Mesodermal cell (in vitro differentiated cells): ENCODE measurements around the gene AP5S1.

ENCODE experiments used
- H3K27ac ChIP-seq: 2 replicates; pipeline ENCODE4 v1.7.0; 2013; ENCODE audit warnings: mild to moderate bottlenecking, low read depth, low read length, moderate library complexity; ENCODE audit not compliant: severe bottlenecking
- H3K36me3 ChIP-seq: 2 replicates; pipeline ENCODE4 v1.7.1; 2013; ENCODE audit warnings: mild to moderate bottlenecking, low read length, moderate library complexity; ENCODE audit not compliant: control insufficient read depth, insufficient read depth
- H3K4me1 ChIP-seq: one replicate; pipeline ENCODE4 v1.7.1; 2013; ENCODE audit warnings: mild to moderate bottlenecking, low read length; ENCODE audit not compliant: insufficient read depth, control insufficient read depth, poor library complexity, severe bottlenecking
- H3K4me3 ChIP-seq: 2 replicates; pipeline ENCODE4 v1.7.0; 2013; ENCODE audit warnings: low read length, control low read depth, mild to moderate bottlenecking; ENCODE audit not compliant: insufficient read depth, poor library complexity, severe bottlenecking; ENCODE audit errors: extremely low read depth
- H3K9me3 ChIP-seq: 2 replicates; pipeline ENCODE4 v1.7.1; 2013; ENCODE audit warnings: mild to moderate bottlenecking, low read length, moderate library complexity; ENCODE audit not compliant: control insufficient read depth
- WGBS, 2 experiments: methylation state at CpG; one replicate each; pipeline ENCODE4 v1.1.5; 2013; ENCODE audit warnings: missing lambda C conversion rate in 2 of 2; ENCODE audit not compliant: insufficient coverage in 2 of 2; 5-methylcytosine and 5-hydroxymethylcytosine counted together

Gene AP5S1

GRCh38 chr20:3846740-3847428 lies 26.5 kb downstream of the AP5S1 start, which contains the start of gene MAVS:
TSS of gene MAVS (plus strand) at chr20:3846834. CDS start at chr20:3854625, 7,791 bp downstream.
- Histone ChIP-seq H3K9me3 (no peaks in the 10 kb centered on the region), H3K27ac (peak within 1 kb of the TSS; percentile 69), H3K4me3 (peak within 1 kb of the TSS; percentile 86), H3K4me1 (peaks cover 10% of the 10 kb centered on the region), H3K36me3 (peaks cover 13% of the 10 kb centered on the region)
- 0 to 2% methylated on average over 62 of the region's 72 CpGs for WGBS, 2 experiments

- WGBS, 2 experiments: 55 to 56% methylated on average over 7 to 8 of the region's 8 CpGs
- Histone ChIP-seq H3K36me3 (peaks cover 15% of the 10 kb centered on the region), H3K4me3 (peak overlapping the region; percentile 86), H3K27ac (peak overlapping the region; percentile 69), H3K4me1 (peaks cover 10% of the 10 kb centered on the region), H3K9me3 (no peaks in the 10 kb centered on the region)
Measured at GRCh38 chr20:3847429-3847940, 27.1 kb downstream of the AP5S1 start.

- H3K4me3 ChIP-seq: no peak overlapping the region
- 83 to 100% methylated on average over 1 of the region's 1 CpG for WGBS, 2 experiments
- H3K27ac ChIP-seq: no peak overlapping the region
Measured at GRCh38 chr20:3848565-3848964, 28.2 kb downstream of the AP5S1 start.

GRCh38 chr20:3854462-3854871 lies 34.1 kb downstream of the AP5S1 start:
- H3K4me1 ChIP-seq: no peaks in the 10 kb centered on the region
- 67 to 94% methylated on average over 2 of the region's 4 CpGs for WGBS, 2 experiments
- H3K9me3 ChIP-seq: no peaks in the 10 kb centered on the region

More at GRCh38 chr20:3848565-3848964, 28.2 kb downstream of the AP5S1 start:
- peaks cover 4% of the 10 kb centered on the region for H3K4me1 ChIP-seq
- H3K9me3 ChIP-seq: no peaks in the 10 kb centered on the region
- peaks cover 16% of the 10 kb centered on the region for H3K36me3 ChIP-seq

GRCh38 chr20:3857405-3857804 lies 37.1 kb downstream of the AP5S1 start:
- Histone ChIP-seq H3K9me3 (no peaks in the 10 kb centered on the region), H3K27ac (no peak overlapping the region), H3K36me3 (peaks cover 81% of the 10 kb centered on the region), H3K4me3 (no peak overlapping the region), H3K4me1 (no peaks in the 10 kb centered on the region)
- WGBS, 2 experiments: 88 to 91% methylated on average over 13 to 14 of the region's 14 CpGs

More at GRCh38 chr20:3854462-3854871, 34.1 kb downstream of the AP5S1 start:
- H3K36me3 ChIP-seq: peaks cover 61% of the 10 kb centered on the region
- no peak overlapping the region for H3K4me3 ChIP-seq
- H3K27ac ChIP-seq: peak overlapping the region; percentile 16

GRCh38 chr20:3858689-3859088 lies 38.3 kb downstream of the AP5S1 start:
- Histone ChIP-seq H3K36me3 (peaks cover 92% of the 10 kb centered on the region), H3K4me3 (no peak overlapping the region)
- 88 to 96% methylated on average over 4 to 5 of the region's 6 CpGs for WGBS, 2 experiments

GRCh38 chr20:3861191-3861590 lies 40.8 kb downstream of the AP5S1 start:
- H3K9me3 ChIP-seq: no peaks in the 10 kb centered on the region
- no peak overlapping the region for H3K4me3 ChIP-seq
- no peak overlapping the region for H3K27ac ChIP-seq
- 94 to 95% methylated on average over 6 to 7 of the region's 7 CpGs for WGBS, 2 experiments
- H3K36me3 ChIP-seq: peaks cover 98% of the 10 kb centered on the region
- H3K4me1 ChIP-seq: no peaks in the 10 kb centered on the region

More at GRCh38 chr20:3858689-3859088, 38.3 kb downstream of the AP5S1 start:
- Histone ChIP-seq H3K4me1 (no peaks in the 10 kb centered on the region), H3K9me3 (no peaks in the 10 kb centered on the region), H3K27ac (no peak overlapping the region)

- Histone ChIP-seq H3K9me3 (no peaks in the 10 kb centered on the region), H3K36me3 (peaks cover 96% of the 10 kb centered on the region), H3K27ac (no peak overlapping the region), H3K4me3 (no peak overlapping the region), H3K4me1 (no peaks in the 10 kb centered on the region)
- 91% methylated on average over 1 of the region's 1 CpG; no CpG with 5 or more reads in 1 of the 2 experiments for WGBS, 2 experiments
Measured at GRCh38 chr20:3862333-3862732, 42.0 kb downstream of the AP5S1 start.

- H3K27ac ChIP-seq: no peak overlapping the region
- H3K9me3 ChIP-seq: no peaks in the 10 kb centered on the region
- H3K36me3 ChIP-seq: peaks cover 96% of the 10 kb centered on the region
- WGBS, 2 experiments: 94 to 98% methylated on average over 7 of the region's 7 CpGs
- H3K4me3 ChIP-seq: no peak overlapping the region
- no peaks in the 10 kb centered on the region for H3K4me1 ChIP-seq
Measured at GRCh38 chr20:3863317-3863716, 43.0 kb downstream of the AP5S1 start.

- no peak overlapping the region for H3K27ac ChIP-seq
- H3K36me3 ChIP-seq: peaks cover 90% of the 10 kb centered on the region
- no peaks in the 10 kb centered on the region for H3K9me3 ChIP-seq
- H3K4me1 ChIP-seq: no peaks in the 10 kb centered on the region
- H3K4me3 ChIP-seq: no peak overlapping the region
- WGBS, 2 experiments: 95% methylated on average over 5 of the region's 5 CpGs
Measured at GRCh38 chr20:3864518-3864917, 44.2 kb downstream of the AP5S1 start.
